Thoracic aorta (tissue), 2 donors: ENCODE results near the gene NAB1. TPM values are rescaled to one million over a fixed set of nuclear protein-coding genes. Genes with fewer than 3 reads are reported as not detected.

ENCODE experiments used
- ATAC-seq: fragments of 150-250 bp; one replicate; pipeline ENCODE4 v1.8.0; 2017; ENCODE audit warnings: low read depth; ENCODE audit not compliant: insufficient number of reproducible peaks, low FRiP score
- DNase-seq: peaks from one replicate; pipeline ENCODE4 v3.0.0-alpha.2; 2020; ENCODE audit warnings: low spot score
- H3K27ac ChIP-seq, 2 donors: fragments of 200-600 bp; sonication (generic); 1 replicate in 1 of 2; 2 replicates in 1 of 2; pipeline ENCODE4 v1.5.1; 2016; ENCODE audit warnings: mild to moderate bottlenecking in 2 of 2, moderate library complexity in 2 of 2
- H3K27me3 ChIP-seq: fragments of 200-600 bp; sonication (generic); replicated peaks from 2 replicates; pipeline ENCODE4 v1.6.0; 2016; ENCODE audit warnings: mild to moderate bottlenecking; ENCODE audit not compliant: insufficient read depth
- H3K36me3 ChIP-seq: fragments of 200-600 bp; sonication (generic); one replicate; pipeline ENCODE4 v1.5.1; 2016
- H3K4me1 ChIP-seq, 2 donors: fragments of 200-600 bp; sonication (generic); 1 replicate in 1 of 2; 2 replicates in 1 of 2; pipeline versions ENCODE4 v1.5.1 to v1.6.0; 2016; ENCODE audit warnings: low read depth in 2 of 2, mild to moderate bottlenecking in 1 of 2; ENCODE audit not compliant: control insufficient read depth in 1 of 2
- H3K4me3 ChIP-seq: fragments of 200-600 bp; sonication (generic); 2 replicates; pipeline ENCODE4 v1.5.1; 2016; ENCODE audit warnings: mild to moderate bottlenecking
- H3K9me3 ChIP-seq: fragments of 200-600 bp; sonication (generic); 2 replicates; pipeline ENCODE4 v1.5.1; 2016
- total RNA-seq, 2 donors: library from RNA; depleted of rRNA; stranded (reverse); fragments of >200 nt; gene quantifications; one replicate each; pipeline versions ENCODE4 v1.1.0 to v1.2.3, GENCODE V29; 2016
- TF ChIP-seq, protein P1 (sequence below): fragments of 200-600 bp; sonication (generic); IDR thresholded peaks from one replicate; pipeline ENCODE4 v1.5.1; 2019; ENCODE audit warnings: antibody characterized with exemption

The NAB1 gene
- total RNA-seq, 2 donors from 2014 or later: 51.0 to 77.7 TPM

- Histone ChIP-seq H3K27me3 (no peaks in the 10 kb centered on the region), H3K4me3 (no peak overlapping the region), H3K9me3 (no peaks in the 10 kb centered on the region), H3K36me3 (no peaks in the 10 kb centered on the region), H3K27ac (no peak overlapping the region), H3K4me1 (no peaks in the 10 kb centered on the region)
- TF ChIP-seq, protein P1, sequence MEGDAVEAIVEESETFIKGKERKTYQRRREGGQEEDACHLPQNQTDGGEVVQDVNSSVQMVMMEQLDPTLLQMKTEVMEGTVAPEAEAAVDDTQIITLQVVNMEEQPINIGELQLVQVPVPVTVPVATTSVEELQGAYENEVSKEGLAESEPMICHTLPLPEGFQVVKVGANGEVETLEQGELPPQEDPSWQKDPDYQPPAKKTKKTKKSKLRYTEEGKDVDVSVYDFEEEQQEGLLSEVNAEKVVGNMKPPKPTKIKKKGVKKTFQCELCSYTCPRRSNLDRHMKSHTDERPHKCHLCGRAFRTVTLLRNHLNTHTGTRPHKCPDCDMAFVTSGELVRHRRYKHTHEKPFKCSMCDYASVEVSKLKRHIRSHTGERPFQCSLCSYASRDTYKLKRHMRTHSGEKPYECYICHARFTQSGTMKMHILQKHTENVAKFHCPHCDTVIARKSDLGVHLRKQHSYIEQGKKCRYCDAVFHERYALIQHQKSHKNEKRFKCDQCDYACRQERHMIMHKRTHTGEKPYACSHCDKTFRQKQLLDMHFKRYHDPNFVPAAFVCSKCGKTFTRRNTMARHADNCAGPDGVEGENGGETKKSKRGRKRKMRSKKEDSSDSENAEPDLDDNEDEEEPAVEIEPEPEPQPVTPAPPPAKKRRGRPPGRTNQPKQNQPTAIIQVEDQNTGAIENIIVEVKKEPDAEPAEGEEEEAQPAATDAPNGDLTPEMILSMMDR: no peak
- no peak for DNase-seq
- no peak for ATAC-seq
Measured at GRCh38 chr2:190618030-190618429, 30.9 kb upstream of the NAB1 start.

DNA sequence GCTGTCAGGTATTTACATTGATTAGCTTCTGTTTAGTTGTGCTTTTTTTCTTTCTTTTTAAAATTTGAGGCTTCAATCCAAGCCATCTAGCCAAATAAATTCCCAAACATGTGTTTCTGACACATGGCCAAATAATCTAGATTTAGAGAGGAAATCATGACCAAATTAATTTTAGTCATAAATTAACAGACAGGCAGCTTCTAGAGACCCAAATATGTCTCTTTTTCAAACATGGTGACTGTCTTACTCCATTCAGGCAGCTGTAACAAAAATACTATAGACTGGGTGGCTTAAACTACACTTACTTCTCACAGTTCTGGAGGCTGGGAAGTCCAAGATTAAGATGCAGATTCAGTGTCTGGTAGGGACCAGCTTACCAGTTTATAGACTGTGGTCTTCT, 23.2 kb upstream of the NAB1 start:
- ATAC-seq: no peak
- no peak for DNase-seq
- no peaks in the 10 kb centered on the region for H3K36me3 ChIP-seq
- H3K27me3 ChIP-seq: no peaks in the 10 kb centered on the region
- TF ChIP-seq, protein P1: no peak
- no peak overlapping the region for H3K4me3 ChIP-seq
- H3K9me3 ChIP-seq: no peaks in the 10 kb centered on the region
- H3K4me1 ChIP-seq: peaks cover 3 to 18% of the 10 kb centered on the region in 2 donors
- H3K27ac ChIP-seq: no peak overlapping the region

DNA sequence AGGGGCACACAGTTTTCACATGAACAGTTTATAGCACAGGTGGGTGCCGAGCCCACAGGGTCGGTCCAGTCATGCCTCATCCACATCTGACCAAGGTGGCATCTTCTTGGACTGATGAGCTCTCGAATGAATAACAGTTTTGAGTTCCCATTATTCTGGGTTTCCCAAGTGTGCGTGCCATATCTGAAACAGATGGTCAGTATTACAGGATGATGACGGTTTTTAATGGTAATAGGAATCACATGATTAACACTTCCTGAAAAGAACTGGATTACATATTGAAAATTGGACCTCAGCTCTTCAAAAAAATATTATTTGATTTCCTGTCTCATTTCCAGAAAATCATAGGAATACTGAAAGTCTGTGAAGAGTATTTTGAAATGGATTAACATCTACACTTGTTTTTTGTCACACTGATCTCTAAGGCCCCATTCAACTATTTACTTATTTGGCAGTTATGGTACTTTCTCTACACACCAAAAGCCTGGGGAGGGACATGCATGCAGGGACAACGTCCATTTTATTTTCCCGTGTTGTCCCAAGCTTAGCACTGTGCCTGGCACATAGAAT, 22.2 kb upstream of the NAB1 start:
- no peaks in the 10 kb centered on the region for H3K36me3 ChIP-seq
- TF ChIP-seq, protein P1: no peak
- DNase-seq (no peak), ATAC-seq (no peak)
- H3K27ac ChIP-seq: peak overlapping the region in 1 of 2 donors; percentile 4
- H3K4me3 ChIP-seq: no peak overlapping the region
- no peaks in the 10 kb centered on the region for H3K9me3 ChIP-seq
- no peaks in the 10 kb centered on the region for H3K27me3 ChIP-seq
- H3K4me1 ChIP-seq: peaks cover 3 to 18% of the 10 kb centered on the region in 2 donors

DNA sequence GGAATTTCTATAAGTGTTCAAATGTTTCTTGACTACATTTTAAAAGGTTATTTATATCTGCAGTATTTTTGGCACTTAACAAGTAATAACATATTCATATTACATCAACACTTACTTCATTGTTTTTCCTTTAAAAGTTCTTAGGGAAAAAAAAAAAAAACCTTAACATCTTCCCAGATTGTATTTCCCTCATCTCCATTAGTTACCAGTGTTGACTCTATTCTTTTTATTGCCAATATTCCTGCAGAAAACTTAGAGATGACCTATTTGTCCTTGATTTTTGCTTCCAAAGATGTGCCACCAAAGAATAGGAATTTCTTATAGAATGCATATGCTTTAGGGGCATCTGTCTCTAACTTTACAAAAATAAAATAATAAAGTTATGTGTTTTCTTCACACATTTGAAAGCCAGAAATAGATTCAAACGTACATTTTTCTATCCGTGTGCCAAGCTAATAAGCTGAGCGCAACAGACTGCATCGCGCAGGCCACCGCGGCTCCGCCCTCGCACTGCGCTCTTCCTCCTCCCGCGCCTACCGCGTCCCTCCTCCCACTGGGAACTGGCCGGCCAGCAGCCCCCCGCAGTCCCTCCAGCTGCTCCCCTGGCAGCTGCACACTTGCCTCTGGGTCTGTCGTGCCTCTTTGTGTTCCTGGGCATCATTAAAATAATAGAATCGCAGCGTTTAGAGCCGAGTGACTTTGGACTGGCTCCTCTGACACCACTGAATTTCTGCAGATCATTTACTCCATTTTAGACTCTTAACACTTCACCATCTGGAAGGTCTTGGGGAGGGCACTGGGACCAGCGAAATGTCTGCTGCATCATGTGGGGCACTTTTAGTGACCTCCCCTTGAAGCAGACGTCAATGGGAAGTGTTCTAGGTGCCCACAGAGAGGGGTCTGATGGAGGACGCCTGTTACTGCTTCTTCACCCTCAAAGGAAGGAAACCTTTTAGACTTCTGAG, 21.2 kb upstream of the NAB1 start:
- Histone ChIP-seq H3K4me3 (peak overlapping the region; percentile 75), H3K27me3 (no peaks in the 10 kb centered on the region), H3K36me3 (no peaks in the 10 kb centered on the region), H3K4me1 (peaks cover 3 to 18% of the 10 kb centered on the region in 2 donors), H3K9me3 (no peaks in the 10 kb centered on the region), H3K27ac (peak overlapping the region; percentile 74 to 79)
- TF ChIP-seq, protein P1: no peak
- ATAC-seq (no peak), DNase-seq (no peak)

GRCh38 chr2:190628591-190629319, 20.1 kb upstream of the NAB1 start:
- no peak for ATAC-seq
- Histone ChIP-seq H3K9me3 (no peaks in the 10 kb centered on the region), H3K4me3 (peak overlapping the region; percentile 75), H3K27me3 (no peaks in the 10 kb centered on the region), H3K27ac (peak overlapping the region; percentile 74 to 79), H3K36me3 (no peaks in the 10 kb centered on the region), H3K4me1 (peaks cover 3 to 18% of the 10 kb centered on the region in 2 donors)
- DNase-seq: no peak
- TF ChIP-seq, protein P1: no peak
